ENCODE data around the gene C5orf63. TPM values are rescaled to one million over a fixed set of nuclear protein-coding genes. Genes with fewer than 3 reads are reported as not detected.
A peak's percentile ranks its signal among the peaks of the same experiment; 100 is the strongest.

The C5orf63 gene
- total RNA-seq, 1 donor from 2014 or later, result 2.9 TPM

GRCh38 chr5:127070243-127070642, 3.1 kb downstream of the C5orf63 start:
- H3K4me3 ChIP-seq (ENCODE audit: low read depth, low read length), result no peak overlapping the region
- DNase-seq (ENCODE audit: low read depth), result no peak
- TF ChIP-seq CTCF (IDR thresholded peaks at IDR 0.05; ENCODE audit: insufficient read depth, low read length, poor library complexity, severe bottlenecking), result no peak
- H3K27me3 ChIP-seq (ENCODE audit: control insufficient read depth, insufficient read depth, low read length), result no peaks in the 10 kb centered on the region
- H3K36me3 ChIP-seq (ENCODE audit: control insufficient read depth, insufficient read depth, low read length), result no peaks in the 10 kb centered on the region

GRCh38 chr5:127068493-127069214, 4.6 kb downstream of the C5orf63 start:
- DNase-seq (ENCODE audit: low read depth), result peak; percentile 28
- no peak for TF ChIP-seq CTCF (IDR thresholded peaks at IDR 0.05; ENCODE audit: insufficient read depth, low read length, poor library complexity, severe bottlenecking)
- no peak overlapping the region for H3K4me3 ChIP-seq (ENCODE audit: low read depth, low read length)
- H3K36me3 ChIP-seq (ENCODE audit: control insufficient read depth, insufficient read depth, low read length), result no peaks in the 10 kb centered on the region
- H3K27me3 ChIP-seq (ENCODE audit: control insufficient read depth, insufficient read depth, low read length), result no peaks in the 10 kb centered on the region

- DNase-seq (ENCODE audit: low read depth), result no peak
- no peaks in the 10 kb centered on the region for H3K27me3 ChIP-seq (ENCODE audit: control insufficient read depth, insufficient read depth, low read length)
- H3K36me3 ChIP-seq (ENCODE audit: control insufficient read depth, insufficient read depth, low read length), result no peaks in the 10 kb centered on the region
- H3K4me3 ChIP-seq (ENCODE audit: low read depth, low read length), result no peak overlapping the region
- TF ChIP-seq CTCF (IDR thresholded peaks at IDR 0.05; ENCODE audit: insufficient read depth, low read length, poor library complexity, severe bottlenecking), result no peak
These were observed 6.6 kb downstream of the C5orf63 start for GRCh38 chr5:127066721-127067120.

- Histone ChIP-seq H3K4me3 (ENCODE audit: low read depth, low read length) (no peak overlapping the region), H3K27me3 (ENCODE audit: control insufficient read depth, insufficient read depth, low read length) (no peaks in the 10 kb centered on the region), H3K36me3 (ENCODE audit: control insufficient read depth, insufficient read depth, low read length) (no peaks in the 10 kb centered on the region)
- no peak for DNase-seq (ENCODE audit: low read depth)
- TF ChIP-seq CTCF (IDR thresholded peaks at IDR 0.05; ENCODE audit: insufficient read depth, low read length, poor library complexity, severe bottlenecking), result no peak
These were observed 9.0 kb downstream of the C5orf63 start for GRCh38 chr5:127064253-127064840.

GRCh38 chr5:127063257-127063913, 9.9 kb downstream of the C5orf63 start:
- Histone ChIP-seq H3K4me3 (ENCODE audit: low read depth, low read length) (no peak overlapping the region), H3K36me3 (ENCODE audit: control insufficient read depth, insufficient read depth, low read length) (no peaks in the 10 kb centered on the region), H3K27me3 (ENCODE audit: control insufficient read depth, insufficient read depth, low read length) (no peaks in the 10 kb centered on the region)
- DNase-seq (ENCODE audit: low read depth), result no peak
- TF ChIP-seq CTCF (IDR thresholded peaks at IDR 0.05; ENCODE audit: insufficient read depth, low read length, poor library complexity, severe bottlenecking), result no peak
